HG02885 (cell line): Measurements from ENCODE around the gene PCF11.
"Not testable (repeated sequence)": the region's sequence is repeated elsewhere in the genome, so short reads cannot be mapped to it uniquely, and the experiment has no call there.

Experiments
- ATAC-seq: cut with Tn5 transposase; IDR thresholded peaks from one replicate; pipeline ENCODE4 v1.9.1; 2021; ENCODE audit warnings: mild to moderate bottlenecking; ENCODE audit not compliant: unreplicated experiment, poor library complexity

Gene PCF11, protein sequence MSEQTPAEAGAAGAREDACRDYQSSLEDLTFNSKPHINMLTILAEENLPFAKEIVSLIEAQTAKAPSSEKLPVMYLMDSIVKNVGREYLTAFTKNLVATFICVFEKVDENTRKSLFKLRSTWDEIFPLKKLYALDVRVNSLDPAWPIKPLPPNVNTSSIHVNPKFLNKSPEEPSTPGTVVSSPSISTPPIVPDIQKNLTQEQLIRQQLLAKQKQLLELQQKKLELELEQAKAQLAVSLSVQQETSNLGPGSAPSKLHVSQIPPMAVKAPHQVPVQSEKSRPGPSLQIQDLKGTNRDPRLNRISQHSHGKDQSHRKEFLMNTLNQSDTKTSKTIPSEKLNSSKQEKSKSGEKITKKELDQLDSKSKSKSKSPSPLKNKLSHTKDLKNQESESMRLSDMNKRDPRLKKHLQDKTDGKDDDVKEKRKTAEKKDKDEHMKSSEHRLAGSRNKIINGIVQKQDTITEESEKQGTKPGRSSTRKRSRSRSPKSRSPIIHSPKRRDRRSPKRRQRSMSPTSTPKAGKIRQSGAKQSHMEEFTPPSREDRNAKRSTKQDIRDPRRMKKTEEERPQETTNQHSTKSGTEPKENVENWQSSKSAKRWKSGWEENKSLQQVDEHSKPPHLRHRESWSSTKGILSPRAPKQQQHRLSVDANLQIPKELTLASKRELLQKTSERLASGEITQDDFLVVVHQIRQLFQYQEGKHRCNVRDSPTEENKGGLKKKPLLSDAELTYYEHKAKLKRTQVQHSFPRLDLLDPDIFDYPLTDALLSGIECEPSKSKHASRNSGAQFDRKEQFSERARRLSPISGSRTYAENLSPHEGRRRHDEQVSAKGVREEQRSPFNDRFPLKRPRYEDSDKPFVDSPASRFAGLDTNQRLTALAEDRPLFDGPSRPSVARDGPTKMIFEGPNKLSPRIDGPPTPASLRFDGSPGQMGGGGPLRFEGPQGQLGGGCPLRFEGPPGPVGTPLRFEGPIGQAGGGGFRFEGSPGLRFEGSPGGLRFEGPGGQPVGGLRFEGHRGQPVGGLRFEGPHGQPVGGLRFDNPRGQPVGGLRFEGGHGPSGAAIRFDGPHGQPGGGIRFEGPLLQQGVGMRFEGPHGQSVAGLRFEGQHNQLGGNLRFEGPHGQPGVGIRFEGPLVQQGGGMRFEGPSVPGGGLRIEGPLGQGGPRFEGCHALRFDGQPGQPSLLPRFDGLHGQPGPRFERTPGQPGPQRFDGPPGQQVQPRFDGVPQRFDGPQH (N-terminal part only)

DNA sequence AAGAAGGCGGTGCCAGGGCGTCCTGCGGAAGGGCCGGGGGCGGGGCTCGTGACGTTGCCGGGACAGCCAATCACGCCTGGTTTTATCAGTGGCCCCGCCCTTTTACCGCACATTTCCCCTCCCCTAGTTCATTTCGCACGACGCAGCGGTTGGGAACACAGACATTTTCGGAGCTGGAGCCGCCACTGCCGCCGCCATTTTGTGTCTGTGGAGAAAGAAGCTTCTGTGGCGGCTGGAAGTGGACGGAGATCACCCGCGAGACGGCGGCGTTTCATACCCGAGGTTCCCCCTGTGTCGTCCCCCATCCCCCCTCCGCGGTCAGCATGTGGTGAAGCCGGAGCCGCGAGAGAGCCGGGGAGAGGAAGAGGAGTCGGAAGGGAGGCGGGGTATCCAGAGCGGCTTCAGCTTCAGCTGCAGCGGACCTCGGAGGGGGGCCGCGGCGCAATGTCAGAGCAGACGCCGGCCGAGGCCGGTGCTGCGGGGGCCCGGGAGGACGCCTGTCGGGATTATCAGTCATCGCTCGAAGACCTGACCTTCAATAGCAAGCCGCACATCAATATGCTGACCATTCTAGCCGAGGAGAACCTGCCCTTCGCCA is at the start of gene PCF11:
Gene PCF11, plus strand, starts transcription at position 136 of the 598 bp plus-strand sequence. Its CDS starts 309 bp downstream, at position 445.
- ATAC-seq, result peak; percentile 5

DNA sequence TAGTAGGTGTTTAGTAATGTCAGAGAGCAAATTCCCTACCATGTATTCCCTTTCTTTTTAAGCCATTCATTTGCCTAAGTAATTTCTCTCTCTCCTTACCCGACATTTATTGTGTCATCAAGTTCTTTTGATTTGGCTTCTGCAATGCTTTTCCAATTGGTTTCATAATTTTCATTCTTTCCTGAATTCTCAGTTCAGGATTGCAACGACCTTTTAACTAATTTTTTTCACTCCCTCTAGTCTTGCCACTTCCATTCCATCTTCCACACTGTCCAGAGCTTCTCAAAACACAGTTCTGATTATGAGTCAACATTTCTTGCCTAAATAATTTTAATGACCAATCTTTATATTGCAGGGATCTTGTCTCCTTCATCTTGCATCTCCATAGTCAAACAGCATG is 44.0 kb upstream of the PCF11 start:
- ATAC-seq, result no peak

DNA sequence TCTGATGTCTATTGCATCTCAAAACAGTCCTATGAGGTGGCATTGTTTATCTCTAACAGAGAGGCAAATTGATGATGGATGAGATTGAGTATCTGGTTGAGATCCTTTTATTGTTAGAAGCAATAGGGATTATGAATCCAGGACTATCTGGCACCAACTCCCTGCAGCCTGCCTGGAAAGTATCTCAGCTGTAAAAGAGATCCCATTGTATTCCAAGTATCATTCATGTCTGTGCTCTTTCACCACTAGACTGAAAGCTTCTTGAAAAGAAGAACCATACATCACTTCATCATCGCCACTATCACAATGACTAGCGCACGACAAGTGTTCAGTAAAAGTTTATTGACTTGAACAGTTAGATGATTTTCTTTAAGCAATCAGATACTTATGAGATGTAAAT is 41.9 kb upstream of the PCF11 start:
- no peak for ATAC-seq

DNA sequence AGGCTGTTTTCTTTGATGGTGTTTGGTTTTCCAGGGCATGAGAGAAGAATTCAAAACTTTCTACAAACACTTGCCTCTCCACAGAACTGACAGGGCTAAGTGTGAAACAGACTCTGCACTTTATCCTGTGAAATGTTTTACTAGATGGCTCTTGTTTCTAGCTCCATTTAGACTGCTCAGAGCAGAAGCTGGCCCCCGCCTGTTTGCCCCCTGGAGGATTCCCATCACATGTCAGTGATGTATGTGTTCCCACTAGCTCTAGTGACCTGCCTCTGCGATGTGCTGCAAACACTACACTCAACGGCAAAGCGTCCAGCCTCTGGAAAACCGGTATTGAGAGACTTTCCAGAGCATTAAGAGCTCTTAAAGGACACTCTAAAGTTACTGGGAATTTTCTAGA is 41.4 kb upstream of the PCF11 start:
- no peak for ATAC-seq

DNA sequence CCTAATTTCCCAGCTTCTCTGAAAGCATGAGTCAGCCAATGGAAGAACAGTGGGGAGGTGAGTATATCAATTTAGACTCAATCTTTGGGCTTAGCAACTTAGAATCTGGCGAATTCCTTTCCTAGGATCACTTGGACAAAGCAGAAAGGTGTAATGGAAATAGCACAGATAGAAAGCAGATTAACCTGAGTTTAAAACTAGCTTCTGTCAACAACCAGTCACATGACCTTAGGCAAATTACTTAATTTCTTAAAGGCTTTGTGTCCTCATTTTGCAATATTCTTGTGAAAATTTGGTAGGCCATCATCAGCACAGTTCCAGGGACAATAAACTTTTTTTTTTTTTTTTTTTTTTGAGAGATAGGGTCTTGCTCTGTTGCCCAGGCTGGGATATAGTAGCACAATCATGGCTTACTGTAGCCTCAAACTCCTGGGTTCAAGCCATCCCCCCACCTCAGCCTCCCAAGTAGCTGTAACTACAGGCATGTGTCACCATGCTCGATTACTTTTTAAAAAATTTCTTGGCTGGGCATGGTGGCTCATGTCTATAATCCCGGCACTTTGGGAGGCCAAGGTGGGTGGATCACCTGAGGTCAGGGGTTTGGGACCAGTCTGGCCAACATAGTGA is 40.8 kb upstream of the PCF11 start:
- ATAC-seq, result no peak

DNA sequence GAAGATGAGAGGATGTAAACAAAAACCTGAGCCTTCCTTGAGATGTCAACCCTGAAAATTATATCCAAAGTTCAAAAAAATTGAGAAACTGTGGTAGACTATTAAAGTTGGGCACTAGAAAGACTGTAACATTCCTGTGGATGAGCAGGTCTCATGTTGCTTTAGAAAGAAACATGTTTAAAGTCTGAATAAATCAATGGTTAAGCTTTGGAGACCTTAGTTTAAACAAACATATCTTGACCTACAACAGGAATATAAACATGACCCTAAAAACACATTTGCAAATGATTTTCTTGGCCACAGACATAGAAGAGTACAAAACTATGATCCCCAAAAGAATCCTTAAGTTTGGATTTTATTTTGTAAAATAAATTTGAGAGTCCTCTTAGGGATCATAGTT is 38.1 kb upstream of the PCF11 start:
- no peak for ATAC-seq

DNA sequence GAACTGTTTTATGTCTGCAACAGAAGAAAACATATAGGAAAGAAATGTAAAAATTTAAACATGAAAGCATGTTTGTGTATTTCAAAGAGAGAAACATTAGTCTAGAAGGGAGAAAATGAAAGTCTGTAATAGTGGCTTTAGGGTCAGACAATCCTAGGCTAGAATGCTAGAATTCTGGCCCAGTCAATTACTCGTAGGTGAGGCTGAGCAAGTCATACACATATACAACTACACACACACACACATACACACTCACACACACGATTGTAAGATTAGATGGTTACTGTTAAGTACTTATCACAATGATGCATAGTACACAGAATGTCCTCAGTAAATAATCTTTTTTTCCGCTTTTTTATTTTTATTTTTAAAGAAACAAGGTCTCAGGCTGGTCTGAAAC is 37.7 kb upstream of the PCF11 start:
- ATAC-seq, result no peak

DNA sequence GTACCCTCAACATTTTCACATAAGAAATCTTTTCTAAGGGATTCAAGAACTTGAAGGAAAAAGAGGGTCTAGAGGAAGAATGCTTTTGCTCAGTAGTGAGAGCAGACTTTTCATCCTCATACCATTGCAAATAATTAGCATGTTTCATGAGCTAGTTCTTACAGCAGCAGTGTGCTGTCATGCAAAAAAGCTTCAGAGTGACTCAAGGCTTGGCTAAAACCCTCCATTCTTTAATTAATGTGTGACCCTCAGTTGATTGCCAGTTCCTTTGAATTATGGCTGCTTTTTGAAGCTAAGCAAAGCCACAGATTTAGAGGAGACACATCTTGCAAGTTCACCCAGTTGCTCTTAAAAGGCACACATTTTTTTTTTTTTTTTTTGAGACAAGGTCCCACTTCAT is 36.6 kb upstream of the PCF11 start:
- no peak for ATAC-seq

DNA sequence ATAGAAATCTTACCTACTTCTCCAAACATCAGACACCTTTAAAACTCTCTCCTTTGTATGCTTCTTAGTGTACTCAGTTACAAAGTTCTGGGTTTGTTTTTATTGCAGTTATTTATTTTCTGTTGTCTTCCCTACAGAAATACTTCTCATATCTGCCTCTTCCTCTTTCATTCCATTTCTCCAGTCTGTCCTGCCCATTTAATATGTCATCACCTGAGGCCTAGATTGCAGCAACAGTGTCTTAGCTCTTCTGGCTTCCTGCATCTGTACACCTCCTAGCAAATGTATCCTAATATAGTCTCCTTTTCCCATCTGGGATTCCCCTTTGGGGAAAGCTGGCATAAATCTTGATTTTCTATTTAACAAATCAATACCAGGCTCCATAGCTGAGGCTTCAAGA is 34.9 kb upstream of the PCF11 start:
- ATAC-seq, result no peak

DNA sequence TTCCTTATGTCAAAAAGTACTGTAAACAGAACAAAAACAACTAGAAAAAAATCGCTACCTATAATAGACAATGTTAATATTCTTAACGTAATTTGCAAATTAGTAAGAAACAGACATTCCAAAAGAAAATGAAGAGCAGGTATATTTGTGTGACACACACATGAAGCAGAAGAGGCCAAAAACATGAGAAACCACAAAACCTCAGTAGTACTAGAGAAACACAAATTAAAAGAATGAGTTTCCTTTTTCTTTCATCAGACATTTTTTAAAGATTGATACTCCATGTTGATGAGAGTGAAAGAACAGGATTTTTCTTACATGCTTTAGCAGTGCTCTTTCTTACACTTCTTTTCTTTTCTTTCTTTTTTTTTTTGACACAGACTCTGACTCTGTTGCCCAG is 34.2 kb upstream of the PCF11 start:
- no peak for ATAC-seq

DNA sequence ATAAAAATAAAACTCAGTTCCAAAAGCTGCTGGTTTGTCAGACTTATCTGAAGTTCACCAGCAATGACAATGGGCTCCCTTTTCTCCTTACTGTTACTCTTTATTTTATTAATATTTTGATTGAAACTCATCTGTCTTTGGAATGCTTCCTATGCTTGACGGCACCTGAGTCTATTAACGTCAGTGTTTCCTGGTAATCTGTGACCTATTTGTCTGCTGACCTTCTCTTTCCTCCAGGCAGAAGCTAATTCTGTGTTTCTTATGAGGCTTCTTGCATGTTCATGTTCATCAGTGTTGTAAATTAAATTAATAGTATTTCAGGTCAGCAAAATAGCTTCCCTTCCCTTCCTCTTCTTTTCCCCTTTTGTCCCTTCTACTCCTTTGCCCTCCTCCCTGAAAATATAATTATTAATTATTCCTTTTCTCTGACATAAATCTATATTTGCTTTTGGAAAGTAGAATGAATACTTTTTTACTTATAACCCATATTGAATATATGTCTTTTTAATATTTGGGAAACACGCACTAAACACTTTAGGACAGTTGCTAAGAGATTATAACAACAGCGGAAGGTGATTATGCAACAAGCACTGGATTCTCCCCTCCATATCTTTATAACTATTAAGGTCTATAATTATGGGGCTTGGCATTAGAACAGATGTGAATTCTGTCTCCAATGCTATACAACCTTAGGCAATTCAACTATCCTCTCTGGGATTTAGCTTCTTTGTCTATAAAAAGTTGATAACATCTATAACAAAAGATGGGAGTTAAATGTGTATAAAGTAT is 32.1 kb upstream of the PCF11 start:
- ATAC-seq, result no peak

DNA sequence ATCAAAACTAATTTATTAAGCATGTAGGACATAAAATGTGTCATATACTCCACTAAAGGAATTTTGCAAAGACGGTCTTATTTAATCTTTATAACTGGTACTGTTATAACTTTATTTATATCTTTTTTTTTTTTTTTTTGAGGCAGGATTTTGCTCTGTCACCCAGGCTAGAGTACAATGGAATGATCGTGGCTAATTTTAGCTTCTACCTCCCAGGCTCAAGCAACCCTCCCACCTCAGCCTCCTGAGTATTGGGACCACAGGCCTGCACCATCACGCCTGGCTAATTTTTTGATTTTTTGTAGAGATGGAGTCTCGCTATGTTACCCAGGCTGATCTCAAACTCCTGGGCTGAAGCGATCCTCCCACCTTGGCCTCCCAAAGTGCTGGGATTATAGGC is 31.4 kb upstream of the PCF11 start:
- no peak for ATAC-seq

DNA sequence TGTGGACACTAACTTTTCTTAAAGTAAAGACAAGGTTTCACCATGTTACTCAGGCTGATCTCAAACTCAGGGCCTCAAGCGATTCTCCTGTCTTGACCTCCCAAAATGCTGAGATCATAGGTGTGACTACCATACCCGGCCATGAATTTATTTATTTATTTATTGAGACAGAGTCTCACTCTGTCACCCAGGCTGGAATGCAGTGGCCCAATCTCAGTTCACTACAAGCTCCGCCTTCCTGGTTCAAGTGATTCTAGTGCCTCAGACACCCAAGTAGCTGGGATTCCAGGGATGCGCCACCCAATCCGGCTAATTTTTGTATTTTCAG is 29.7 kb upstream of the PCF11 start:
- ATAC-seq, result no peak

DNA sequence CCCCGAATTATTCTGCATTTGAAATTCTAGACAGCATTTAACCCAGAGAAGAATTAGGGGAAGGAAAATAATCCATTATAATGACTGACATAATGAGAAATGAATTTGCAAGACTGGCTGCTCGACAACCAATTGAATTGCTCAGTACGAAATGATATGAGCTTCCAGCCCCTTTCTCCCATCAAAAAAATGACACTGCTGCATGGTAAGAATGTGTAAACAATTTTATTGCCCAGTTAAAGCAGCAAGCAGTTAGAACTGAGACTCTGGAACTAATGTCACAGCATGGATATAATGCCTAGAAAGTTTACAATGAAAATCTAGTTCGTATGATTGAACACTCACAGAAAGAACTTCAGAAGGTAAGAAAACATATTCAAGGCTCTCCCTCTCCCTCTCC is 24.7 kb upstream of the PCF11 start:
- ATAC-seq, result no peak

DNA sequence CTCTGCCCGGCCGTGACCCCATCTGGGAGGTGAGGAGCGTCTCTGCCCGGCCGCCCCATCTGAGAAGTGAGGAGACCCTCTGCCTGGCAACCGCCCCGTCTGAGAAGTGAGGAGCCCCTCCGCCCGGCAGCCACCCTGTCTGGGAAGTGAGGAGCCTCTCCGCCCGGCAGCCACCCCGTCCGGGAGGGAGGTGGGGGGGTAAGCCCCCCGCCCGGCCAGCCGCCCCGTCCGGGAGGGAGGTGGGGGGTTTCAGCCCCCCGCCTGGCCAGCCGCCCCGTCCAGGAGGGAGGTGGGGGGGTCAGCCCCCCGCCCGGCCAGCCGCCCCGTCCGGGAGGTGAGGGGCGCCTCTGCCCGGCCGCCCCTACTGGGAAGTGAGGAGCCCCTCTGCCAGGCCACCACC is 23.7 kb upstream of the PCF11 start:
- ATAC-seq, result not testable (repeated sequence)

DNA sequence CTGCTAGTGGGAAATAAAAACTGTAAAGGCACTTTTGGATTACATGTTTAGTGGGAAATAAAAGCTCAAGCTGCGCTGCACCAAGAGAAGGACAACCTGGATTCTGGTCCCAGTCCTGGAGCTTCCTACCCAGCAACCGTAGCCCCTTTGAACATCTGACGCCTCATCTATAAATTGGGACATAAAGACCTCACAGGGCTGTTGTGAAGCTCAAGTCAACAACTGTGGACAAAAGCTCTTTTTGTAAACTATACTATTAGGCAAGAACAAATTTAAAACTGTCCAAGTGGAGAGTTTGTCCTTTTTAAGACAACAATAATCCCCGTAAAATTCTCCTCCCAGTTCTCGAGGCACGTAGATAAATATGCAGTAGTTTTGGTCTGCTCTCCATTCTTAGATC is 17.6 kb upstream of the PCF11 start:
- ATAC-seq, result no peak

DNA sequence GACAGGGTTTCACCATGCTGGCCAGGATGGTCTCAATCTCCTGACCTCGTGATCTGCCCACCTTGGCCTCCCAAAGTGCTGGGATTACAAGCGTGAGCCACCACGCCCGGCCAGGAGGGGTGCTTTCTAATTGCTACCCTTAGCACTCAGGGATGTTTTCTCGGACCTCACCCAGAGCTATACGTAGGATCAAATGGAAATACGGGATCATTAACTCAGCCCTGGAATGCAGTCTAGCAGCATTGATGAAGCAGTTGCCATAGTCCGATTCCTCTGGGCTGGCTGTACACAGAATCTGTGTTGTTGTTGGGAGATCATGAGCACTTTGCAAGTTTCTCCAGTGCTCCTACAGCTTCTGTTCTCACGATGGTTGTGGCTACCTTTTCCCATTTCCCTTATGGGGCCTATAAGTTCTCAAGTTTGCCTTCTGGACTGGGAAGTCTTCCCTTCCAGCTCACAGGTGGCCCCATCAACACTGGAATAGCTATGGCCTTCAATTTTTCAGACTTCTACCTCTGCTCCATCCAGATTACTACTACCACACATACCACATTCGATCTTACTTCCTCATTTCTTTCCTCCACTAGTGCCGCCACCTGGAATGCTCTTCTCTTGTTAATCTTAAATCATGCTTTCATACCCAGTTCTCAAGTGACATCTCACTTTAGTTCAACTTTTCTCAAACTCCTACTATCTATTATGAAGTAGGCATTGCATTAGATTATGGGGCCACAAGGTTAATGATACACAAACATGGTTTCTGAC is 16.1 kb upstream of the PCF11 start:
- peak; percentile 96 for ATAC-seq

DNA sequence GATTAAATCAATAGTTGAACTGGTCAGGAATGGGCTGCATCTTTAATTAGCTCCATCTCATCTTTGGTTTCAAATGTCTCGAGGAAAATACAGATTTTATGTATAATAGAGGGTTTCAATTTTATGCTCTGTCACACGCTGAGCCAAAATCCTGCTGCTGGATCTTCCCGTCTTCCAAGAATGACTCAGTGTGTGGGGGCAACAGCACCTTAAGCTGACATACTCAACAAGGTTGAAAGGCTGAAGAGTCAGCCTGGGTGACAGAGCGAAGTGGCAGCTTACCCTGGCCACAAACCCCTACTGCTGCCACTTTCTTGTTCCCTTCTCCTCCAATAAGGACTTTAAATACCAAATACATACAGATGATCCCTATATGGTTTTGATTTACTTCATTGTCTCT is 9.0 kb upstream of the PCF11 start:
- ATAC-seq, result no peak

DNA sequence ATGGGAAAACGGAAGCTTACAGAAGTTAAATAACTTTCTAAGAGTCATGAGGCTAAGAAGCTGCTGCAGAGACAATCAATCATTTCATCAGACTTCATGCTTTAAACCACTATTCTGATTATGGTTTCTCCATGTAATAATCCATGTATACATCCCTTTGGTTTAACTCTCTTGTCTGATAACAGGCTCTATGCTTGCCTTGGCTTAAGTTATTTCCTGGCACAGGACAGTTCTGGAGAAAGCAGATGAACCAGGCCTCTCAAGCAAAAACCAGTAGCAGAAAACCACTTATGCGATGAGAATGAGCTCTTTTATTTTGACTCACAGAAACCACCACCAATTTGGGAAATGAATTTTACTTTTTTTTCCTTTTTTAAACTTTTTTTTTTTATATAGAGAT is 6.5 kb upstream of the PCF11 start:
- ATAC-seq, result no peak
